ENCODE measurements around the gene CALD1.

CALD1 gene

DNA sequence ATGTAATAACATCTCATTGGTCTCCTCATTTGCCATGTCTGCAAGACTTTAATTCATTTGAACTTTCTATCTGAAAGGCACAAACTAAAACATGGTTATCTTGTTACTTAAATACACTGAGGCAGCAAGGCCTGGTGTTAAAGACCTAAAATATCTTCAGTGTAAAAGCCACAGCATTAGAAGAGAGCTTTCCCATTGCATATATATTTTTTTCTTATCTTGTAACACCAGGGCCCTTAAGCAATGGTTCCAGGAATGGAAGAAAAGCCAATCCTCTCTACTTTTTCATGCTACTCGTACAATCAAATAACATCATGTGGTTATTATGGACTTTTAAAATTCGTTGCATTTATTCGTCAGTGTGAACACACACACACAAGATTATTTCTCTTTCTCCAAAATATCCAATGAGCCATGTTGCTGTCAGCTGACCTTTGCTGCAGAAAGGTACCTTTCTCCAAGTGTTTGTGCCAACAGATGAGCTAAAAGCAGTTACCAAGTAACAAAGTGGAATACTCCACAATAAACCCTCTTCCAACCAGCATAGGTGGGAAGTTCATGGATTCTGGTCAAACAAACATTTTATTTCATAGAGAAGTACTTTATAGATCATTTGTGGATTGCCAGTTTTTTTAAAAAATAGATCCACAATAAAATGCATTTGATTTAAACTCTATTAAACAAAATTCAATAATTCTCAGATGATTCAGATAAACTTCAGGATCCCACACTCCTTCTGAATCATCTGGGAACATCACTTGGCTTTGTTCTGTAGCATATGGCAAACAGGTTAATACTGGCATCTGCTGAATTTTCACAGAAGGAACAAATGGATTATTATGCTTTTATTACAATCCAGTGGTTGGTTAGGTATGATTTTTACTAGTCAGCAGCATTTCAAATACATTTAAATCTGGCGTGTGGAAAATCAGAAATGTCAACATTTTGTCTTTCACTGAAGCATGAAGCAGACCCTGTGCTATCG is 143.6 kb downstream of the CALD1 start:
- Histone ChIP-seq H3K36me3 (ENCODE audit: control insufficient read depth in 2 of 2, insufficient read depth in 2 of 2, low read length in 2 of 2) (peaks cover 2 to 4% of the 10 kb centered on the region in 2 donors), H3K9me3 (ENCODE audit: control insufficient read depth in 2 of 2, low read length in 2 of 2) (no peaks in the 10 kb centered on the region), H3K27ac (ENCODE audit: low read length) (peak overlapping the region; percentile 26), H3K9ac (ENCODE audit: low read length in 2 of 2) (no peak overlapping the region), H3K4me3 (ENCODE audit: low read length in 2 of 2) (no peak overlapping the region), H3K4me1 (ENCODE audit: control insufficient read depth, insufficient read depth, low read length) (peaks cover 25% of the 10 kb centered on the region), H3K27me3 (ENCODE audit: control insufficient read depth in 1 of 2, insufficient read depth in 2 of 2, low read length in 2 of 2) (no peaks in the 10 kb centered on the region)

DNA sequence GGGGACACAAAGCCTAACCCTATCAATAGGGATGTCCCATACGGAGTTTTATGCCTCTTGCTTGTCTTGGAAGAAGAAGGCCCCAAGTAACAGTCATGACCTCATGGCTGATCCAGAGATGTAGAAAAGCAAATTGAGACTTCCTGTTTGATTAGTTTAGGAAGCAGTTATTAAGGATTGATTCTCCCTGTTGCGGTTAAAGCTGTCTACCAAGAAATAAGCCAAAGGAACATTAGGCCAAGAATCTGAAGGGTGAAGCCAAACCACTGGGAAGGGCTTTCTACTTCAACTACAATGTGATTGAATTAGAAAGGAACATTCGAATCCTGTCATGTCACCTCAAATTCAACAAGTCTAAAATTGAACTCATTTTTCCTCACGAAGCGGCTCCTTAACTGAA is 146.3 kb downstream of the CALD1 start:
- Histone ChIP-seq H3K4me1 (ENCODE audit: control insufficient read depth, insufficient read depth, low read length) (peaks cover 9% of the 10 kb centered on the region), H3K27ac (ENCODE audit: low read length) (peak overlapping the region; percentile 25), H3K4me3 (ENCODE audit: low read length in 2 of 2) (no peak overlapping the region), H3K9me3 (ENCODE audit: control insufficient read depth in 2 of 2, low read length in 2 of 2) (no peaks in the 10 kb centered on the region), H3K9ac (ENCODE audit: low read length in 2 of 2) (no peak overlapping the region), H3K36me3 (ENCODE audit: control insufficient read depth in 2 of 2, insufficient read depth in 2 of 2, low read length in 2 of 2) (peaks cover 9 to 15% of the 10 kb centered on the region in 2 donors), H3K27me3 (ENCODE audit: control insufficient read depth in 1 of 2, insufficient read depth in 2 of 2, low read length in 2 of 2) (no peaks in the 10 kb centered on the region)

DNA sequence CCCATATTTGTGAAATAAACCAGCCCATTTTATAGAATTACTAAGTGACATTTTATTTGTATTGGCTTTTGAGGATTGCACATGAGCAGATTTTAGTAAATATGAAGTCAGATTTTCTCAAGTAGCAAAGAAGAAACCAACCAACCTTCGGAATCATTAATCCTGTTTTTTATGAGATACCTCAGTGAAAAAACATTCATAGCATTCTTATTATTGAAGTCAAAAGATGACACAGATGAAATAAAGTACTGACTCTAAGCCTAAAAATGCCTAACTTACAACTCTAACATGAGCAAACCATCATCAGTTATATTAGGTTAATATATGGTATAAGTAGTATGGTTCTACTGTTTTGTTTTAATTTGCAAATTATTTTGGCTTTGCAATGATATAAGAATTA is 147.0 kb downstream of the CALD1 start:
- Histone ChIP-seq H3K4me3 (ENCODE audit: low read length in 2 of 2) (no peak overlapping the region), H3K36me3 (ENCODE audit: control insufficient read depth in 2 of 2, insufficient read depth in 2 of 2, low read length in 2 of 2) (peaks cover 9 to 15% of the 10 kb centered on the region in 2 donors), H3K9ac (ENCODE audit: low read length in 2 of 2) (no peak overlapping the region), H3K27ac (ENCODE audit: low read length) (no peak overlapping the region), H3K27me3 (ENCODE audit: control insufficient read depth in 1 of 2, insufficient read depth in 2 of 2, low read length in 2 of 2) (no peaks in the 10 kb centered on the region), H3K9me3 (ENCODE audit: control insufficient read depth in 2 of 2, low read length in 2 of 2) (no peaks in the 10 kb centered on the region), H3K4me1 (ENCODE audit: control insufficient read depth, insufficient read depth, low read length) (peaks cover 9% of the 10 kb centered on the region)

DNA sequence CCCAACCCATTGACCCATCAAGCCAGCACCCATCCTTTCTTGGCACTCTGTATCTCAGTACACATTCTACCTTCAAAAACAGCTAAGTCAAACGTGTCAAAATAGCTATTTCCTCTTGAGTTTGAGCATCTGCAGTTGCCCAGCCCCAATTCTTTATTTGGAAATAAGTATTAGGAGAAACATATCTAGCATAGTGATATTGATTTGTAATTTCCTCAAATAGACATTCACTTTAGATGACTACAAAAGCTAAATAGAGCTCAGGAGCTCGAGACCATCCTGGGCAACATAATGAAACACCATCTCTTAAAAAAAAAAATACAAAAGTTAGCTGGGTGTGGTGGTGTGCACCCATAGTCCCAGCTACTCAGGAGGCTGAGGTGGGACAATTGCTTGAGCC is 147.6 kb downstream of the CALD1 start:
- peaks cover 12 to 22% of the 10 kb centered on the region in 2 donors for H3K36me3 ChIP-seq (ENCODE audit: control insufficient read depth in 2 of 2, insufficient read depth in 2 of 2, low read length in 2 of 2)
- no peak overlapping the region for H3K27ac ChIP-seq (ENCODE audit: low read length)
- H3K27me3 ChIP-seq (ENCODE audit: control insufficient read depth in 1 of 2, insufficient read depth in 2 of 2, low read length in 2 of 2): no peaks in the 10 kb centered on the region
- H3K9ac ChIP-seq (ENCODE audit: low read length in 2 of 2): no peak overlapping the region
- H3K4me3 ChIP-seq (ENCODE audit: low read length in 2 of 2): no peak overlapping the region
- H3K4me1 ChIP-seq (ENCODE audit: control insufficient read depth, insufficient read depth, low read length): peaks cover 14% of the 10 kb centered on the region
- H3K9me3 ChIP-seq (ENCODE audit: control insufficient read depth in 2 of 2, low read length in 2 of 2): no peaks in the 10 kb centered on the region

DNA sequence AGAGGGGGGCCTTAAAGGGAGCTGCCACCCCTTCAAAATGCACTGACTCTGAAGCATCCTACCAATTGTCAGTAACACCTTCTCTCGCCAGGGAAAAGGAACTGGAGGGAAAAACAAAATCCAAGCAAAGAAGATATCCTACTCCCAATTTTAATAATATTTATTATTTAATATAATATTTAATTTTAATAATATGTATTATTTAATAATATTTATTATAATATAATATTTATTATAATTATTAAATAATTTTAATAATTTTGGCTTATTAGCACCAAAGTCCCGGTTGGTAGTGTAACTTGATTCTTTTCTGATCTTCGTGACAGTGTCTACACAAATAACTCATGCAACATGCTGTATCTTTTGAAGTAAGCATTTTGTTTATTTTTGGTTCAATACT is 148.3 kb downstream of the CALD1 start:
- Histone ChIP-seq H3K4me3 (ENCODE audit: low read length in 2 of 2) (no peak overlapping the region), H3K9me3 (ENCODE audit: control insufficient read depth in 2 of 2, low read length in 2 of 2) (no peaks in the 10 kb centered on the region), H3K36me3 (ENCODE audit: control insufficient read depth in 2 of 2, insufficient read depth in 2 of 2, low read length in 2 of 2) (peaks cover 16 to 26% of the 10 kb centered on the region in 2 donors), H3K4me1 (ENCODE audit: control insufficient read depth, insufficient read depth, low read length) (peaks cover 18% of the 10 kb centered on the region), H3K9ac (ENCODE audit: low read length in 2 of 2) (no peak overlapping the region), H3K27me3 (ENCODE audit: control insufficient read depth in 1 of 2, insufficient read depth in 2 of 2, low read length in 2 of 2) (no peaks in the 10 kb centered on the region), H3K27ac (ENCODE audit: low read length) (no peak overlapping the region)

DNA sequence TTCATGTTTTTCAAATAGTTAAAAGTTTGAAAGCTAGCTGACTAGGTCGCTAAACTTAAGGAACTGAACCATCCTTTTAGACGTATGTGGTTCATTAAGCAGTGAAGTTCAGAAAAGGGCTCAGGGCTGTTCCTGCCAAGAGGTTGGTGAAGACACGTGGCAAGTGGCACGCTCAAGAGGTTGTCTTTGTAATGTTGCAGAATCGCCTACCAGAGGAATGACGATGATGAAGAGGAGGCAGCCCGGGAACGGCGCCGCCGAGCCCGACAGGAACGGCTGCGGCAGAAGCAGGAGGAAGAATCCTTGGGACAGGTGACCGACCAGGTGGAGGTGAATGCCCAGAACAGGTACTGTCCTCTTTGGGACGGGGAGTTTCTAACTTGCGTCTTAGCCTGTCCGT is 149.1 kb downstream of the CALD1 start:
- peaks cover 18% of the 10 kb centered on the region for H3K4me1 ChIP-seq (ENCODE audit: control insufficient read depth, insufficient read depth, low read length)
- H3K4me3 ChIP-seq (ENCODE audit: low read length in 2 of 2): no peak overlapping the region
- no peak overlapping the region for H3K27ac ChIP-seq (ENCODE audit: low read length)

DNA sequence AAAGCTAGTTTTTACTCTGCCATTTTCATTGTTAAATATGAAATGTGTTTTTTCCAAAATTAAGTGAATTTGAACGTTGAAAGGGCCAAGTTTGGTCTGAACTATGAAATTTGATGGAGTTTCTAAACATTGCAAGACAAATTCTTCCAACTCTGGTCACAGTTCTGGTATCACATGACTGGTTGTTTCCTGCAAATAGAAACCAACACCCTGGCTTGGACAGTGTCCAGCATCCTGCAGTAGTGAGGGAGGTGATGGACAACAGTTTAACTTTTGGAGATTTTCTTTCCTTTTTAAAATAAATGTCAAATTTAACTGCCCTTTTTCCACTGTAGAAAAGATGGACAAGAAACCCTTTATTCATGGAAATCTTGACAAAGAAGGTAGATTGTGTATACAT is 152.1 kb downstream of the CALD1 start:
- Histone ChIP-seq H3K4me3 (ENCODE audit: low read length in 2 of 2) (no peak overlapping the region), H3K9me3 (ENCODE audit: control insufficient read depth in 2 of 2, low read length in 2 of 2) (no peaks in the 10 kb centered on the region), H3K4me1 (ENCODE audit: control insufficient read depth, insufficient read depth, low read length) (peaks cover 24% of the 10 kb centered on the region), H3K27ac (ENCODE audit: low read length) (peak overlapping the region; percentile 92), H3K36me3 (ENCODE audit: control insufficient read depth in 2 of 2, insufficient read depth in 2 of 2, low read length in 2 of 2) (peaks cover 28 to 46% of the 10 kb centered on the region in 2 donors), H3K9ac (ENCODE audit: low read length in 2 of 2) (no peak overlapping the region), H3K27me3 (ENCODE audit: control insufficient read depth in 1 of 2, insufficient read depth in 2 of 2, low read length in 2 of 2) (no peaks in the 10 kb centered on the region)

More for the DNA sequence above, 149.1 kb downstream of the CALD1 start:
- H3K9me3 ChIP-seq (ENCODE audit: control insufficient read depth in 2 of 2, low read length in 2 of 2): no peaks in the 10 kb centered on the region
- peaks cover 16 to 29% of the 10 kb centered on the region in 2 donors for H3K36me3 ChIP-seq (ENCODE audit: control insufficient read depth in 2 of 2, insufficient read depth in 2 of 2, low read length in 2 of 2)
- no peak overlapping the region for H3K9ac ChIP-seq (ENCODE audit: low read length in 2 of 2)
- H3K27me3 ChIP-seq (ENCODE audit: control insufficient read depth in 1 of 2, insufficient read depth in 2 of 2, low read length in 2 of 2): no peaks in the 10 kb centered on the region

DNA sequence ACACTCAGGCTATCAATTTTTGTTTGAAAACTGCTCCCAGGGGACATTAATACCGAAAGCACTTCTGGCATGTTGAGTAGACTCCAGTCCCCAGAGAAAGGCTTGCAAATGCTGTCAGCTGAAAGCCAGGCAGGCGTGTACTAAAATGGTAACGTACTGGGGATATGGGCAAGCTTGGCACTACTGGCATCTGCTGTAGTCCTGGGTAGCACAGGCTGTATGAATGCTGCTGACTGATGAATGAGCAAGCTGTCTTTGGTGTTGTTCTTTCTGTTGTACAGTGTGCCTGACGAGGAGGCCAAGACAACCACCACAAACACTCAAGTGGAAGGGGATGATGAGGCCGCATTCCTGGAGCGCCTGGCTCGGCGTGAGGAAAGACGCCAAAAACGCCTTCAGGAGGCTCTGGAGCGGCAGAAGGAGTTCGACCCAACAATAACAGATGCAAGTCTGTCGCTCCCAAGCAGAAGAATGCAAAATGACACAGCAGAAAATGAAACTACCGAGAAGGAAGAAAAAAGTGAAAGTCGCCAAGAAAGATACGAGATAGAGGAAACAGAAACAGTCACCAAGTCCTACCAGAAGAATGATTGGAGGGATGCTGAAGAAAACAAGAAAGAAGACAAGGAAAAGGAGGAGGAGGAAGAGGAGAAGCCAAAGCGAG is 153.4 kb downstream of the CALD1 start:
- peak overlapping the region; percentile 54 to 55 for H3K9ac ChIP-seq (ENCODE audit: low read length in 2 of 2)
- H3K27me3 ChIP-seq (ENCODE audit: control insufficient read depth in 1 of 2, insufficient read depth in 2 of 2, low read length in 2 of 2): no peaks in the 10 kb centered on the region
- H3K9me3 ChIP-seq (ENCODE audit: control insufficient read depth in 2 of 2, low read length in 2 of 2): no peaks in the 10 kb centered on the region
- H3K4me3 ChIP-seq (ENCODE audit: low read length in 2 of 2): peak overlapping the region; percentile 37 to 44
- H3K27ac ChIP-seq (ENCODE audit: low read length): peak overlapping the region; percentile 92
- peaks cover 21% of the 10 kb centered on the region for H3K4me1 ChIP-seq (ENCODE audit: control insufficient read depth, insufficient read depth, low read length)
- peaks cover 29 to 48% of the 10 kb centered on the region in 2 donors for H3K36me3 ChIP-seq (ENCODE audit: control insufficient read depth in 2 of 2, insufficient read depth in 2 of 2, low read length in 2 of 2)

DNA sequence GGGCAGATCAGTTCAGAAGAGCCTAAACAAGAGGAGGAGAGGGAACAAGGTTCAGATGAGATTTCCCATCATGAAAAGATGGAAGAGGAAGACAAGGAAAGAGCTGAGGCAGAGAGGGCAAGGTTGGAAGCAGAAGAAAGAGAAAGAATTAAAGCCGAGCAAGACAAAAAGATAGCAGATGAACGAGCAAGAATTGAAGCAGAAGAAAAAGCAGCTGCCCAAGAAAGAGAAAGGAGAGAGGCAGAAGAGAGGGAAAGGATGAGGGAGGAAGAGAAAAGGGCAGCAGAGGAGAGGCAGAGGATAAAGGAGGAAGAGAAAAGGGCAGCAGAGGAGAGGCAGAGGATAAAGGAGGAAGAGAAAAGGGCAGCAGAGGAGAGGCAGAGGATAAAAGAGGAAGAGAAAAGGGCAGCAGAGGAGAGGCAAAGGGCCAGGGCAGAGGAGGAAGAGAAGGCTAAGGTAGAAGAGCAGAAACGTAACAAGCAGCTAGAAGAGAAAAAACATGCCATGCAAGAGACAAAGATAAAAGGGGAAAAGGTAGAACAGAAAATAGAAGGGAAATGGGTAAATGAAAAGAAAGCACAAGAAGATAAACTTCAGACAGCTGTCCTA is 154.1 kb downstream of the CALD1 start:
- Histone ChIP-seq H3K4me1 (ENCODE audit: control insufficient read depth, insufficient read depth, low read length) (peaks cover 21% of the 10 kb centered on the region), H3K9ac (ENCODE audit: low read length in 2 of 2) (peak overlapping the region in 1 of 2 donors; percentile 52), H3K4me3 (ENCODE audit: low read length in 2 of 2) (no peak overlapping the region), H3K9me3 (ENCODE audit: control insufficient read depth in 2 of 2, low read length in 2 of 2) (no peaks in the 10 kb centered on the region), H3K27ac (ENCODE audit: low read length) (peak overlapping the region; percentile 92), H3K27me3 (ENCODE audit: control insufficient read depth in 1 of 2, insufficient read depth in 2 of 2, low read length in 2 of 2) (no peaks in the 10 kb centered on the region), H3K36me3 (ENCODE audit: control insufficient read depth in 2 of 2, insufficient read depth in 2 of 2, low read length in 2 of 2) (peaks cover 34 to 50% of the 10 kb centered on the region in 2 donors)

DNA sequence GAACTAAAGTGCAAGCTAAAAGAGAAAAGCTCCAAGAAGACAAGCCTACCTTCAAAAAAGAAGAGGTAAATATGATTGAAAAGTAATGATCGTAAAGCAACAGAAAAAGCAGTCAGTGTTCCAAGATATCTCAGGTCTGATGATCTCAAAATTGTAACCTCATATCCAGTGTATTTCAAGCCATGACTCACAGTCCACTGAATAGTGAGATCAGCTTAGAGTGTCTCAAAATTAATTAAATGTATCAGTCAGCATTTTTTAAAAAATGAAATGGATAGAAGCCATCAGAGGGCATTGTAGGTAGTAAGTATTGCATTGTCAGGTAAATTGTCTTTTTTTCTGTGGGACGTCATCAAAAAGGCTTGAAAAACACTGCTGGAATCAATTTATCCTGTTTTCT is 156.3 kb downstream of the CALD1 start:
- H3K27ac ChIP-seq (ENCODE audit: low read length): peak overlapping the region; percentile 60
- H3K36me3 ChIP-seq (ENCODE audit: control insufficient read depth in 2 of 2, insufficient read depth in 2 of 2, low read length in 2 of 2): peaks cover 32 to 45% of the 10 kb centered on the region in 2 donors
- no peaks in the 10 kb centered on the region for H3K9me3 ChIP-seq (ENCODE audit: control insufficient read depth in 2 of 2, low read length in 2 of 2)
- H3K27me3 ChIP-seq (ENCODE audit: control insufficient read depth in 1 of 2, insufficient read depth in 2 of 2, low read length in 2 of 2): no peaks in the 10 kb centered on the region
- H3K9ac ChIP-seq (ENCODE audit: low read length in 2 of 2): no peak overlapping the region
- H3K4me3 ChIP-seq (ENCODE audit: low read length in 2 of 2): no peak overlapping the region
- H3K4me1 ChIP-seq (ENCODE audit: control insufficient read depth, insufficient read depth, low read length): peaks cover 25% of the 10 kb centered on the region

Data from stomach smooth muscle (tissue), 2 donors.